Measurements from ENCODE around the gene ZC3H12A.
"Not testable (repeated sequence)": the region's sequence is repeated elsewhere in the genome, so short reads cannot be mapped to it uniquely, and the experiment has no call there.

The ZC3H12A gene

DNA sequence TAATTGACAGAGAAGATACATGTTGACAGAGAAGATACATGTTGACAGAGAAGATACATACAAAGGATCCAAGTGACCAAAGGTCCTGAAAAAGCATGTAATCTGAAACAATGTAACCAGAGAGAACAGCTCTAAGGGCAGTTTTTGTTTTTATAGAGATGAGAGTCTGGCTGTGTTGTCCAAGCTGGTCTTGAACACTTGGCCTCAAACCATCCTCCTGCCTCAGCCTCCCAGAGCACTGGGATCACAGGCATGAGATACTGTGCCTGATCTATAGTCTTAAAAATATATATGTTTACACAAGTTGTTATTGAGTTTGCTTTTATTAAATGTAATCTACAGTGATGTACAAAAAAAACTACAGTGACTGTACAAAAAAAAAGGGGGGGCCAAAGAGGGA is 27.7 kb downstream of the ZC3H12A start:
- DNase-seq (ENCODE audit: low spot score): no peak

DNA sequence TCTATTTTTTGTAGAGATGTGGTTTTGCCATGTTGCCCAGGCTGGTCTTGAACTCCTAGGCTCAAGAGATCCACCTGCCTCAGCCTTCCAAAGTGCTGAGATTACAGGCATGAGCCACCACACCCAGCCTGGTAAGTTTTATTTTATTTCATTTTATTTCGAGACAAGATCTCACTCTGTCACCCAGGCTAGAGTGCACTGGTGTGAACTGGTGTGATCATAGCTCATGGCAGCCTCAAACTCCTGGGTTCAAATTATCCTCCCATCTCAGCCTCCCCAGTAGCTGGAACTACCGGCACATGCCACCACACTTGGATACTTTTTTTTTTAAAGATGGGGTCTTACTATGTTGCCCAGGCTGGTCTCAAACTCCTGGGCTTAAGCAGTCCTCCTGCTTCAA is 28.4 kb downstream of the ZC3H12A start:
- DNase-seq (ENCODE audit: low spot score): not testable (repeated sequence)

DNA sequence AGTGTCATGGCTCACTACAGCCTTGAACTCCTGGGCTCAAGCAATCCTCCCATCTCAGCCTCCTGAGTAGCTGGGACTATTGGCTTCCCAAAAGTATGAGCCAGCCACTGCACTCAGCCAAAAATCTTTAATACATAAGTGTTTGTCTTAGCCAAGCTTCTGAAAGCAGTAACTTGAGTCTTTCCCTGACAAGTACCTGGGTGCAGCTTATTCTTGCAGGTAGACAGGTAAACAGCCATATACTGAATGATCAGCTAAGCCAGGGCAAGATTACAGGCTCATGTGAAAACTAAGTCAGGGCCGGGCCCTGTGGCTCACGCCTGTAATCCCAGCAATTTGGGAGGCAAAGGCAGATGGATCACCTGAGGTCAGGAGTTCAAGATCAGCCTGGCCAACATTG is 32.4 kb downstream of the ZC3H12A start:
- DNase-seq (ENCODE audit: low spot score): no peak

DNA sequence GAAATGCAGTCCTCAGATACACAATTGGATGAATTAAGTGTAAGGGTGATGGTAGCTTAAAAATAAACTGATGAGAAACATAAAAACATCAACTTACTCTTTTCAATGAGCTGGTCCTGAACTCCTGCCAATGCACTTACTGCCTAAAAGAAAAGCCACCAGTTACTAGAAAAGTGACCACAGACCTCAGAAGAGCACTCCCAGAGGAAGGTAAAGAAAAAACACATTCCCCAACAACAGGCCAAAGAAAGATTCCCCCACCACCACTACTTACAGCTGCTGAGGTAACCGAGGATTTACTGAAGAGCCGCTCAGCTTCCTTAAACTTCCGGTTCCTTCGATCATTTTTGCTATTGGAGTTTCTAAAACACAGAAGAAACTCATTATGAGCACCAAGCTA is 34.8 kb downstream of the ZC3H12A start:
- DNase-seq (ENCODE audit: low spot score): no peak

DNA sequence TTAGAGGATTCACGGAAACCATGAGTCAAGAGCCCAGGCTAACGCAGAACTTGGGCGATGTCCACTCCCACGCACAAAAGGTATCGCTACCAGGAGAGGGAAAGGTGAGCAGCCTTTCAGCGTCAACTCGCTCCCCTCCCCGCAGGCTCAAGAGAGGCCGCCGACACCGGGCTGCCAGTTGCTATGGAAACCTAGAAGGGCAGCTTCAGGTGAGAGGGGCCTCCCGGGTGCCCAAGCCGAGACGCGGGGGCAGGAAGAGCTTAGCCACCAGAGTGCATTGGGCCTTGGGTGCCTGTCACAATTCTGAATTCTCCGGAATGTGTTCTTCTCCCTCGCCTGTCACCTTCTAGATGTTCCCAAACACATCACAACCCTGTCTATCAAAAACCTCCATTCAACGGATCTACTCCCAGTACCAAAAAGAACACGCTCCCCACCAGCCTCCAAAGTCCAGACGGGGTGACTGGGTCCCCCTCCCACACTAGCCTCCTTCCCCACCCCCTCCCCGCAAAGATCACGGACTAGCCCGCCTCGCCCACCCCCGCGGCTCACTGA is 39.5 kb downstream of the ZC3H12A start:
- DNase-seq (ENCODE audit: low spot score): no peak

DNA sequence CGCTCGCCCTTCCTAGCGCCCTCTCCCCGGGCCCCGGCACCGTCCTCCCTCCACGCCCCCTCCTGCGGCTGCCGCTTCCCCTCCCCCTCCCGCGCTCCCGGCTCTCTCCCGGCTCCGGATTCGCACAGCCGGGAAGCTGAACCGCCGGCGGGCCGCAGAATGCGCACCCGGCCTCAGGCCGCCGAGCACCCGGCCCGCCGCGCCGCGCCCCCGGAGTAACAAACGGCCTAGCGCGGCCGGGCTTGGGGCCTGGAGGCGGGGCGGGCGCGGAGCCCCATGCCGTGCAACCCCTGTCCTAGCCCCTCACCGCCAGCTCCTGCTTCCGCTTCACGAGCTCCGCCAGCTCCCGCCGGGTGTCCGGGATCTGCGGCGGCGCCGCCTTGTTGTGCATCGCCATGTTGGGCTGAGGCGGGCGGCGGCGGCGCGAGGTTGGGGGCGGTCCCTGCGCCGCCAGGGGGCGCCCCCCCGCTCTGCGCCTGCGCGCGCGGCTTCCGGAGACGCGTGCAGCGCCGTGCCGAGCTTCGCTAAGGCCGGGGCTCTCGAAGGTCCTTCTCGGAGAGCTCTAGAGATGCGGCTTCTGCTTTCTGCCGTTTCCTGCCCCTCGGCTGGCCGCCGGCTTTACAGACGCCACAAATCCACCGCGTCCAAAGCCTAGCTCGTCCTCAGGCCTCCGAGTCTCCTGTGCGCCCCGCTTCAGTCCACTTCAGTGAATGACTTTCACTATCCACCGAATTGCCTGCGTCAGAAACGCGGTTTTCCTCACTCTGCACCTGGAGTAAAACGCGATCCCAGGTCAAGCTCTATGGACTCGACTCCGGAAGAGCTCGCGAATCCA is 40.2 kb downstream of the ZC3H12A start, which contains the start of gene MEAF6:
TSS of gene MEAF6 (minus strand) at position 417 of the 835 bp plus-strand sequence. CDS start at position 397, 20 bp downstream.
- peak; percentile 83 for DNase-seq (ENCODE audit: low spot score)

DNA sequence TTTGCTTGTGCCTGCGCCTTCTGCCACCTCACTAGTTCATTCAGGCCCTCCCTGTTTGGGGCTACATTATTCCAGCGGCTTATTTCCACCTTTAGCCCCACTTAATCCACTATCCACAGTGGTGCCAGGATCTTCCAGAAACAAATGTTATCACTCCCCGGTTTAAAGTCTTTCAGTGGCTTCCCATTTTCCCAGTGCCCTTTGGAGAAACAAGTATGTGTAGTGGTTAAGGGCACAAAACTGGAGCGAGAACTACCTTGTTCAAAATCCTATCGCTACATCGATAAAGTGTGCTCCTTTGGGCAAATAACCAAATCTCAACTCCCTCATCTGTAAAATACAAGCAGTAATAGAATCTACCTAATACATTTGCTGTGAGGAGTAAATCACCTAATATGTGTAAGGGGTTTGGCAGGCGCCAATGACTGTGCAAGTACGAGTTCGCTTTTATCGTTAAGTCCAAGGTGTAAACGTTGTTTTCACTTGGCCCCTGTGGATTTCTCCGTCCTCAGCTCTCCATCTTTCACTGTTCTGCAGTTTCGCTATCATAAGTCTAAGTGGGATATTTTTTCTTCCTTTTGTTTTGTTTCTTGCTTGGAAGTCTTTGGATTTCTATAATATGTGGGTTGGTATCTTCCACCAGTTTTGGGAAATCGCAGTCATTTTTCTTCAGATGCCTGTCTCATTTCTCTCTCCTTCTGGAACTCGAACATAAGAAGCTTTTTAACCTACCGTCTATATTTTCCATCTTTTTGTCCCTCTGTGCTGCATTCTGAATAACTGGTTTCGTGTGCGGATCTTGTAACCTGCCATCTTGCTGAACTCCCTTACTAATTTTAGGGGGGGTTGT is 41.0 kb downstream of the ZC3H12A start:
- DNase-seq (ENCODE audit: low spot score): no peak

DNA sequence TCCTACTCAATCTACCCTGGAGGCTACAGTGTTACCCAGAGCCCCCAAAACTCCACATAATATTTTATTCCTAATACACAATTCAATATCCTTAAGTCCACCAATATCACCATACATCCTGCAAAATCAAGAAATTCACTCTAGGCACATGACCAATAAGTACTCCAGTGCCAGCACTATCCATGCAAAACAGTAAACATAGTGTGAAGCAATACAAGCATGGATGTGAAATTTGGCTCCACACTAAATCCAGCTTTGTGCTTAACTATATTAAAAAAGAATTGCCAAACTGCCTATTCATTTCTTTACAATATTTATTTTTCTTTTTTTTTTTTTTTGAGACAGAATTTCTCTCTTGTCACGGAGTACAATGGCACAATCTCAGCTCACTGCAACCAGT is 43.2 kb downstream of the ZC3H12A start:
- no peak for DNase-seq (ENCODE audit: low spot score)

DNA sequence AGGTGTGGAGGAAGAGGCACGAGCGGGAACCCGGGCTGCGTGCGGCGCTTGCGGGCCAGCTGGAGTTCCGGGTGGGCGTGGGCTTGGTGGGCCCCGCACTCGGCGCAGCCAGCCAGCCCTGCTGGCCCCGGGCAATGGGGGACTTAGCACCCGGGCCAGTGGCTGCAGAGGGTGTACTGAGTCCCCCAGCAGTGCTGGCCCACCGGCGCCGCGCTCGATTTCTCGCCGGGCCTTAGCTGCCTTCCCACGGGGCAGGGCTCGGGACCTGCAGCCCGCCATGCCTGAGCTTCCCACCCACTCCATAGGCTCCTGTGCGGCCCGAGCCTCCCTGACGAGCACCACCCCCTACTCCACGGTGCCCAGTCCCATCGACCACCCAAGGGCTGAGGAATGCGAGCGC is 43.9 kb downstream of the ZC3H12A start:
- not testable (repeated sequence) for DNase-seq (ENCODE audit: low spot score)

DNA sequence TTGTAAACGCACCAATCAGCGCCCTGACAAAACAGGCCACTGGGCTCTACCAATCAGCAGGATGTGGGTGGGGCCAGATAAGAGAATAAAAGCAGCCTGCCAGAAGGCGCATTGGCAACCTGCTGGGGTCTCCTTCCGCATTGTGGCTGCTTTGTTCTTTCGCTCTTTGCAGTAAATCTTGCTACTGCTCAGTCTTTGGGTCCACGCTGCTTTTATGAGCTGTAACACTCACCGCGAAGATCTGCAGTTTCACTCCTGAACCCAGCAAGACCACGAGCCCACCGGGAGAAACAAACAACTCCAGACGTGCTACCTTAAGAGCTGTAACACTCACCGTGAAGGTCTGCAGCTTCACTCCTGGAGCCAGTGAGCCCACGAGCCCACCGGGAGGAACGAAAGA is 44.5 kb downstream of the ZC3H12A start:
- not testable (repeated sequence) for DNase-seq (ENCODE audit: low spot score)

DNA sequence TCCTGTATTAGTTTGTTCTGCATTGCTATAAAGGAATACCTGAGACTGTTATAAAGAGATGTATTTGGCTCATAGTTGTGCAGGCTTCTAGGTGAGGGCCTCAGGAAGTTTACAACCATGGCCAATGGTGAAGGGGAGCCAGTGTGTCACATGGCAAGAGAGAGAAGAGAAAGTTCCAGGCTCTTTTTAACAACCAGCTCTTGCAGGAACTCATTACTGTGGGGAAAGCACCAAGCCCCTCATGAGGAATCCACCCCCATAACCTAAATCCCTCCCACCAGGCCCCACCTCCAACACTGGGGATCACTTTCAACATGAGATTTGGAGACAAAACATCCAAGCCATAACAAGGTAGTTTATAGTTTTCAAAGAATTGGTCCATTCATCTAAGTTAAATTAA is 45.2 kb downstream of the ZC3H12A start:
- DNase-seq (ENCODE audit: low spot score): no peak

DNA sequence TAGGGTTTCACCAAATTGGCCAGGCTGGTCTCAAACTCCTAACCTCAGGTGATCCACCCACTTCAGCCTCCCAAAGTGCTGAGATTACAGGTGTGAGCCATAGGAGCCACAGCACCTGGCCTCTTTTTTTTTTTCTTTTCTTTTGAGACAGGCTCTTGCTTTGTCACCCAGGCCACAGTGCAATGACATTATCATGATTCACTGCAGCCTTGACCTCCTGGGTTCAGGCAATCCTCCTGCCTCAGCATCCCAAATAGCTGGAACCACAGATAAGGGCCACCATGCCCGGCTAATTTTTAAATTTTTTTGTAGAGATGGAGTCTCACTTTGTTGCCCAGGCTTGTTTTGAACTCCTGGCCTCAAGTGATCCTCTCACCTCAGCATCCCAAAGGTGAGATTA is 55.5 kb downstream of the ZC3H12A start:
- DNase-seq (ENCODE audit: low spot score): not testable (repeated sequence)

DNA sequence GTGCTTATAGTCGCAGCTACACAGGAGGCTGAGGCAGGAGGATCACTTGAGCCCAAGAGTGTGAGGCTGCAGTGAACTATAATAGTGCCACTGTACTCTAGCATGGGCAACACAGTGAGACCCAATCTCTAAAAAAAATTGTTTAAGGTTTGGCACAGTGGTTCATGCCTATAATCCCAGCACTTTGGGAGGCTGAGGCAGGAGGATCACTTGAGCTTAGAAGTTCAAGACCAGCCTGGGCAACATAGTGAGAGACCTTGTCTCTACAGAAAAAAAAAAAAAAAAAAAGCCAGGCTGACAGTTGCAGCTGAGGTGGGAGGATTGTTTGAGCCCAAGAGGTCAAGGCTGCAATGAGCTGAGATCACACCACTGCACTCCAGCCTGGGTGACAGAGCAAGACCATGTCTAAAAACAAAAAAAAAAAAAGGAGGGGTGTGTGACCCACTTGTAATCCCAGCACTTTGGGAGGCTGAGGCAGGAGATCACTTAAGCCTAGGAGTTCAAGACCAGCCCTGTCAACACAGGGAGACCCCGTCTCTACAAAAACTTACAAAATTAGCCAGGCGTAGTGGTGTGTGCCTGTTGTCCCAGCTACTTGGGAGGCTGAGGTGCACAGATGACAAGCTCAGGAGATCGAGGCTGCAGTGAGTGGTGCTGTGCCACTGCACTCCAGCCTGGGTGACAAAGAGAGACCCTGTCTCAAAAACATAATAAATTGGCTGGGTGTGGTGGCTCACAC is 58.2 kb downstream of the ZC3H12A start:
- DNase-seq (ENCODE audit: low spot score): not testable (repeated sequence)

DNA sequence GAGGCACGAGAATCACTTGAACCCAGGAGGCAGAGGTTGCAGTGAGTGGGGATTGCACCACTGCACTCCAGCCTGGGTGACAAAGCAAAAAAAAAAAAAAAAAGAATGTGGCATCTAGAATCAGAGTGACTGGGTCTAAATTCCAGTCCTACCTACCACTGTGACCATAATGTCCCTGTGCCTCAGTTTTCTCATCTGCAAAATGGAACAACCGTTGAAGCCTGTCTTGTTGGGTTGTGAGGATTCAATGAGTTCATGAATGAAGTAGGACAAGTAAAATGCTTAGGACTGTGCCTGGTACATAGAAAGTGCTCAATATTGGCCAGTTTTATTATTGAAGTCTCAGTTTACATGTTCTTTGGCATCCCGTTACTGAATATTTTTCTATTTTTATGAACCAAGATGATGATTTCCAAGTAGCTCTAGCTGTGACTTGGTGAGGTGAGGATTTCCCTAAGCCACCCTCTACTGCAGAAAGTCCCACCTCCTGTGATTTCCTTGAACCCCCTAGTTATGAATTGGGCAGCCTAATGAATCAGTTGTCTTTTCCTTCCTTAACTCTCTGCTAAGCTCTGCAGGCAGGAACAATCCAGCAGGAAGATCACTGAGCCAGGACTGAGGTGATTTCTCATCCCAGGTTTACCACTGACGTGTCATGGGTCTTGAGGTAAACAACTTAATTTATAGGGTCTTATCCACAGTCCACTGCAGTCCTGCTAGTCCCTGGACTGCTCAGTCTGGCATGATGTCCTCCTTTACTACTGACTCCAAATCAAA is 59.1 kb downstream of the ZC3H12A start:
- no peak for DNase-seq (ENCODE audit: low spot score)
